NCI-H345 (cell line): Measurements from ENCODE around the gene CAMSAP1.
"Not testable (repeated sequence)": the region's sequence is repeated elsewhere in the genome, so short reads cannot be mapped to it uniquely, and the experiment has no call there.

ENCODE experiments used
- DNase-seq: peaks from one replicate; lab custom pipeline; 2025; lab: John Stamatoyannopoulos, UW

Gene CAMSAP1, protein sequence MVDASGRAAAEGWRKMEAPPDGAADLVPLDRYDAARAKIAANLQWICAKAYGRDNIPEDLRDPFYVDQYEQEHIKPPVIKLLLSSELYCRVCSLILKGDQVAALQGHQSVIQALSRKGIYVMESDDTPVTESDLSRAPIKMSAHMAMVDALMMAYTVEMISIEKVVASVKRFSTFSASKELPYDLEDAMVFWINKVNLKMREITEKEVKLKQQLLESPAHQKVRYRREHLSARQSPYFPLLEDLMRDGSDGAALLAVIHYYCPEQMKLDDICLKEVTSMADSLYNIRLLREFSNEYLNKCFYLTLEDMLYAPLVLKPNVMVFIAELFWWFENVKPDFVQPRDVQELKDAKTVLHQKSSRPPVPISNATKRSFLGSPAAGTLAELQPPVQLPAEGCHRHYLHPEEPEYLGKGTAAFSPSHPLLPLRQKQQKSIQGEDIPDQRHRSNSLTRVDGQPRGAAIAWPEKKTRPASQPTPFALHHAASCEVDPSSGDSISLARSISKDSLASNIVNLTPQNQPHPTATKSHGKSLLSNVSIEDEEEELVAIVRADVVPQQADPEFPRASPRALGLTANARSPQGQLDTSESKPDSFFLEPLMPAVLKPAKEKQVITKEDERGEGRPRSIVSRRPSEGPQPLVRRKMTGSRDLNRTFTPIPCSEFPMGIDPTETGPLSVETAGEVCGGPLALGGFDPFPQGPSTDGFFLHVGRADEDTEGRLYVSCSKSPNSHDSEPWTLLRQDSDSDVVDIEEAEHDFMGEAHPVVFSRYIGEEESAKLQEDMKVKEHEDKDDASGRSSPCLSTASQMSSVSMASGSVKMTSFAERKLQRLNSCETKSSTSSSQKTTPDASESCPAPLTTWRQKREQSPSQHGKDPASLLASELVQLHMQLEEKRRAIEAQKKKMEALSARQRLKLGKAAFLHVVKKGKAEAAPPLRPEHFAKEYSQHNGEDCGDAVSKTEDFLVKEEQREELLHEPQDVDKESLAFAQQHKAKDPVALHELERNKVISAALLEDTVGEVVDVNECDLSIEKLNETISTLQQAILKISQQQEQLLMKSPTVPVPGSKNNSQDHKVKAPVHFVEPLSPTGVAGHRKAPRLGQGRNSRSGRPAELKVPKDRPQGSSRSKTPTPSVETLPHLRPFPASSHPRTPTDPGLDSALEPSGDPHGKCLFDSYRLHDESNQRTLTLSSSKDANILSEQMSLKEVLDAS (N-terminal part only)

GRCh38 chr9:135907431-135908092 lies at the start of gene CAMSAP1:
Gene CAMSAP1 (minus strand): TSS chr9:135907546. CDS start chr9:135907159, 387 bp downstream.
- DNase-seq: peak; percentile 99

- no peak for DNase-seq
Observed at GRCh38 chr9:135956802-135957174, 49.4 kb upstream of the CAMSAP1 start.

GRCh38 chr9:135955934-135956801 lies 48.8 kb upstream of the CAMSAP1 start:
- DNase-seq: no peak

DNA sequence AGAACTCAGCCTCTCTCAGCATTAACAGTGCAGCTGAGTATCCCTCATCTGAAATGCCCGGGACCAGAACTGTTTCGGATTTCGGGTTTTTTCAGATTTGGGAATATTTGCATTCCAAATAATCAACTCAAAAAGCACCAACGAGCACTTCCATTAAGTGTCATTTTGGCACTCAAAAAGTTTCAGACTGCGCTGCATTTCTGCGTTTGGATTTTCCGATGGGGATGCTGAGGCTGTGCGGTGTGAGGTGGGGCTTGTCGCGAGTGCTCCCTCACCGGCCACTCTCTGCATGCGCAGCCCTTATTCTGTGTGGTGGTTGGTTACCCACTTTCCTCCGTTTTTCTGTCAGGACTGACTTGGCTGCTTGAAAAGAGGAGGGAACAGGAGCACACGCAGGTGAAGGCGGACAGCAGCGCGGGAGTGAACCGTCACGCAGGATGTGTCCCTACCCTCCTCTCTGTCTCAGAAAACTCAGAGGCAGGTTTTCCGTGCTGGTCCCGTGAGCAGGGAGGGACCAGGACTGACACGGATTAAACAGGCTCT lies 45.4 kb upstream of the CAMSAP1 start:
- DNase-seq: no peak

GRCh38 chr9:135951889-135952663 lies 44.7 kb upstream of the CAMSAP1 start:
- DNase-seq: peak; percentile 74

- not testable (repeated sequence) for DNase-seq
Observed at GRCh38 chr9:135951310-135951709, 44.0 kb upstream of the CAMSAP1 start.

GRCh38 chr9:135950841-135951240 lies 43.5 kb upstream of the CAMSAP1 start:
- DNase-seq: not testable (repeated sequence)

DNA sequence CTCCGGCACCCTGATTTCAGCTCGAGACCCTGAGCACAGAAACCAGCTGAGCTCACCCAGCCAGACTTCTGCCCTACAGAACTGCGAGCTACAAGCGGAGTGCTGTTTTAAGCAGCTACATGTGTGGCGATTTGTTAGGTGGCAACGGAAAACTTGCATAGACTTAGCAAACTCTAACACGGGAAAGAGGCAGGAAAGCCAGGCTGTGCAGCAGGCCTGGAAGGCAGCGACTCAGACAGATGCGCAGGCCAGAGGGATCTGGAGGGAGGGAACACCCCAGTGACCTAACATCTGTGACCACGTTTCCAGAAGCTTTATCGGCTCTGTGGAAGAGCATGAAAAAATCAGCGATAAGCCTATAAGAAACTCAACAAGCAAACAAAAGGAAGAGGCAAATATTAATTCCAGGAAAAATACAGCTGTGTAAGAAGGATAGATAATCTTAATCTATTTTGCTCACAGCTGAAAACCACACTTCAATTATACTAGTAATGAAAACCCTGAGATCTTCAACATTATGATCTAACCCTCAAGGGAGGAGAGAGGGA lies 42.9 kb upstream of the CAMSAP1 start:
- no peak for DNase-seq

DNA sequence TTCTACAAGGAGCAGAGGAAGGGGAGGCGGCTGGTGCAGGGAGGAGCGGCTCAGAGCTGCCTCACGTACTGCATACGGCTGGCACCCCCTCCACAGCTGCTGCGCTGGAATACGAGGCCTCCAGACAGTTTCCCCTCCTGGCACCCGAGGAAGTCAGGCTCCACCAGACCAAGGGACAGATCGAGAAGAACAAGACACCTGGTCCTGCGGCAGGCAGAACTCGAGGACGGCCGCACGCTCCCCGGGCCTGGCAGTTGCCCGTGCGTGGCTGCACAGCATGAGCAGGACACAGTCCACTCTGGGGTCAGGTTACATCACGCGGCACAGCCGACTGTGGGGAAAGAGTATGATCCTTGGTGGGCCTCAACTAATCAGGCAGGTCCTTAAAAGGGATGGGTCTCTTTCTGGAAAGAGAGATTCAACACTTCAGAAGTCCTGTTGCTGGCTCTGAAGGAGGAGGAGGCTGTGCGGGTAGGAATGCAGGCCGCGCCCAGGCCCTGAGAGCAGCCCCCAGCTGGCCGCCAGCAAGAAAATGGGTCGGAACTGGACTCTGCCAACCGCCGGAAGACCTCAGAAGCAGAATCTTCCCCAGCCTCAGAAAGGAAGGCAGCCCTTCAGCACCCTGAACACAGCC lies 42.3 kb upstream of the CAMSAP1 start:
- DNase-seq: no peak

DNA sequence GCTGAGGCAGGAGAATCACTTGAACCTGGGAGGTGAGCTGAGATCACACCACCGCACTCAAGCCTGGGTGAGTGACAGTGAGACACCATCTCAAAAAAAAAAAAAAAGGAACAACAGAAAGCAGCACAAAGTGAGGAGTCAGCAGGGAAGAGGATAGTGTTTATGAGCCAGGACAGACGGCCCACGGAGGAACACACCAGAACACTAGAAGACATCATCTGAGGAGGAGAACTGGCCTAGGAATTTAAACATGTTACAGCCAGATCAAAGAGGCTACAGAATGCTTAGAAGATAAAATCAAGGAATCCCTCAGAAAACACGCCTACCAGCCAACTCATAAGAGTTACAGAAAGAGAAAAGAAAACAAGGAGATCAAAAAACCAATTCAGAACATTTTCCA lies 41.6 kb upstream of the CAMSAP1 start:
- DNase-seq: no peak

GRCh38 chr9:135948446-135948845 lies 41.1 kb upstream of the CAMSAP1 start:
- no peak for DNase-seq

- no peak for DNase-seq
Observed at GRCh38 chr9:135947582-135947981, 40.2 kb upstream of the CAMSAP1 start.

GRCh38 chr9:135947105-135947504 lies 39.8 kb upstream of the CAMSAP1 start:
- DNase-seq: not testable (repeated sequence)

GRCh38 chr9:135946392-135946994 lies 39.1 kb upstream of the CAMSAP1 start:
- no peak for DNase-seq

DNA sequence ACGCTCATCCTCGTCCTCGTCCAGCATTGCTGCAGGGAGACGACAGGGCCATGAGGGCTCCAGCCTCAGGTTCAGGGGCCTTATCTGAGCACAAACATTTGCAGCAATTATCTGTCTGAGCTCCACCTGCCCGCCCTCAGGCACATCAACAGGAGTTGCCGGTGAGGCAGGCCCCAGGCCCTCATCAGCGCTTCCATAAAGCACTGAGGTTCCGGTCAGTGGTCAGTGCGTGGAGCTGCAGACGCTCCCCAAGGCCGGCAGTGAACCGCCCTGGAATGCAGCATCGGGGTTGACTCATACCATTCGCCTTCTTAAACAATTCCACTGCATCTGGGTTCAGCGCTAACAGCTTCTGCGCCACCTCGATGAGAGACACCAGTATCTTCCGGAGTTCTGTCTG lies 38.6 kb upstream of the CAMSAP1 start:
- no peak for DNase-seq

GRCh38 chr9:135944444-135945252 lies 37.3 kb upstream of the CAMSAP1 start:
- no peak for DNase-seq

DNA sequence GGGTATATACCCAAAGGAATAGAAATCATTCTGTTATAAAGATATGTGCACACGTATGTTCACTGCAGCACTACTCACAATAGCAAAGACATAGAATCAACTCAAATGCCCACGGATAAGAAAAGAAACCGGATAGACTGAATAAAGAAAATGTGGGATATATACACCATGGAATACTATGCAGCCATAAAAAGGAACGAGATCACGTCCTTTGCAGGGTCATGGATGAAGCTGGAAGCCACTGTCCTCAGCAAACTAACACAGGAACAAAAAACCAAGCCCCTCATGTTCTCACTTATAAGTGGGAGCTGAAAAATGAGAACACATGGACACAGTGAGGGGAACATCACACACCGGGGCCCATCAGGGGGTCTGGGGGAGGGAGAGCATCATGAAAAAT lies 36.3 kb upstream of the CAMSAP1 start:
- not testable (repeated sequence) for DNase-seq
